HG02798 (cell line): ENCODE measurements around the gene ZFAND5.
A peak's percentile ranks its signal among the peaks of the same experiment; 100 is the strongest.

Experiments
- ATAC-seq: cut with Tn5 transposase; IDR thresholded peaks from one replicate; pipeline ENCODE4 v1.9.1; 2021; ENCODE audit warnings: mild to moderate bottlenecking; ENCODE audit not compliant: unreplicated experiment, poor library complexity

ZFAND5 gene

GRCh38 chr9:72332351-72332750 is 32.7 kb downstream of the ZFAND5 start:
- ATAC-seq: no peak

- peak; percentile 59 for ATAC-seq
Measured at GRCh38 chr9:72327631-72328030, 37.4 kb downstream of the ZFAND5 start.

- ATAC-seq: no peak
Measured at GRCh38 chr9:72326641-72327040, 38.4 kb downstream of the ZFAND5 start.

DNA sequence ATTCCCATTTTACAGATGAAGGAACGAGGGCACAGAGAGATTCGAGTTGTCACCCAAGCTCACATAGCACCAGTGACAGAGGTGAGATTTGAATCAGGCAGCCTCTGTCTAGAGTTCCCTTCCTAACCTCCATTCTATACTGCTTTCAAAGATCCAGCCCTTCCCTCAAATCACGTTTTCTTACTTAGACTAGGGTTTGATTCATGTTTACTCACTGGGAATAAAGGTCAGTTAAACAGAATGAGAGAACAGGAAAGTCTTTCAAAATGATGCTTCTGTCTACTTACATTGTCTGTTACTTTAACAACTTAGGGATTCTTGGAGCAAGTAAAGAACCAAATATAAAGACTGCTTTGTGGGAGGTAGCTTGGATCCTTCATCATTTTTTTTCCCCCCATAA is 40.0 kb downstream of the ZFAND5 start:
- no peak for ATAC-seq

DNA sequence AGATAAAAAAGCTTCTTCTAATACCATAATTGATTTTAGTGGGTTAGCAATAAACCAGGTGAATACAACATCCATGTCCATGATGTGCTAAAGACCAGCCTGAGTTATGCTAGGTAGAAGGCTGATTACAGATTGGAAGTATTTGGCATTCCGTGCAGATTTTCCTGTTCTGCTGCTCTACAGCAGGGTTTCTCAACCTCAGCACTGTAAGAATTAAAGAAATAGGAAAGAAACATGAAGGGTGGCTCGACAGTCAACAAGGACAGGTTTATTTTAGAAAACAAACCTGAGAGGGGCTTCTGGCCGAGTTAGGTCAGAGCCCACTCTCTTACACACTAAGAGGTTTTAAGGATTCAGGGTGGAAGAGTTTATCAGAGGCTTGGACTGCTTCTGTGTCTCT is 42.3 kb downstream of the ZFAND5 start:
- no peak for ATAC-seq

GRCh38 chr9:72322259-72322658 is 42.7 kb downstream of the ZFAND5 start:
- ATAC-seq: no peak

GRCh38 chr9:72315510-72316311 is 49.3 kb downstream of the ZFAND5 start:
- no peak for ATAC-seq

DNA sequence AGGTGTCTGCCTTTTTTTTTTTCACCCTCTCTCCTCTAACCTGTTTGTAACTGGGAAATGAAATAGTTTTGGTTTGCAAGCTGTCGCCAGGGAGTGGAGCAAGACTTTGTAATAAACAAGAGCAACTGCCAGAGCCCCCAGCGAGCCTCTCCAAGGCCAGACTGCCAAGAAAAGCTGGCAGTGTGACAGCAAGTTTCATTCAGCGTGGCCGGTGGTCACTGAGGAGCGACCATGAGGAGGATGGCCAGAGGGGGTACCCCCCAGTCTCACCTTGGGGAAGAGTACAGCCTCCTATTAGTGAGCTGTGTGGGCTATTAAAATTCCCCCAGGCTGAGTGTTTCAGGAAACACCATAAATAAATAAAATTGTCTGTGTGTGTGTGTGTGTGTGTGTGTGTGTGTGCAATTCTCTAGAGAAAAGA is 49.9 kb downstream of the ZFAND5 start:
- ATAC-seq: no peak

DNA sequence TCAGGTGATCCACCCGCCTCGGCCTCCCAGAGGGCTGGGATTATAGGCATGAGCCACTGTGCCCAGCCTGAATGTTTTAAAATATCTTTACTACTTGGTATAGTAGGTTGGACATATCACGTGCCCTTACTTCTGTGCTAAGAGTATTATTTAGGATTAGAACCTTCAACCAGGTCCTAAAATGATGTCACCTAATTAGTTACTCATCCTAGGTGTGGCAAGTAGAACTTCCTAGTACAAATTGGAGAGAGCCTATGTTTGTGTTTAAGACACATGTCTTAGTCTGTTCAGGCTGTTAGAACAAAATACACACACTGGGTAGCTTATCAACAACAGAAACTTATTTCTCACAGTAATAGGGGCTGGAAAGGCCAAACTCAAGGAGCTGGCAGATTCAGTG is 51.5 kb downstream of the ZFAND5 start:
- ATAC-seq: no peak

DNA sequence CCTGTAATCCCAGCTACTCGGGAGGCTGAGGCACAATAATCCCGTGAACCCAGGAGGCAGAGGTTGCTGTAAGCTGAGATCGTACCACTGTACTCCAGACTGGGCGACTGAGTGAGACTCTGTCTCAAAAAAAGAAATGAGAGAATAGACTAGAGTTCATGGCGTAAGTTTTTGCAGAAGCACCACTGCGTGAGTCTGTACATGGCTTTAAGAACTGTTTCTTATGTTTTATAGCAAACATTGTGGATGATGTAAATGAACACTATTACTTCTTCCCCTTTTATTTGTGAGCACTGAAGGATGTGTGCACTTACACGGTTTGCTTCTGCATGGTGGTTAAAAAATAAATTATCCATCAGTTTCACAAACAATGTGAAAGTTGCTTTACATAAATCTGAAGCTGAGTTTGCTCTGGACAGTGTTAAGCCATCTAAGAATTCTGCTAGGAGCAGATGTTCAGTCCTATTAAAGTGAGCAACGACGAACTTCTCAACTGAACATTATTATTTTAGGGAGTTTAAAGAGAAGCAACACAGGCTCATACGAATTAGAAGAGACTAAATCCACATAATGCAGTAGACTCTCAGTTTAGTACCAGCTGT is 52.5 kb downstream of the ZFAND5 start:
- ATAC-seq: no peak

GRCh38 chr9:72309364-72310133 is 55.5 kb downstream of the ZFAND5 start:
- no peak for ATAC-seq

GRCh38 chr9:72306761-72307160 is 58.2 kb downstream of the ZFAND5 start:
- ATAC-seq: no peak

GRCh38 chr9:72305707-72306106 is 59.3 kb downstream of the ZFAND5 start:
- no peak for ATAC-seq

DNA sequence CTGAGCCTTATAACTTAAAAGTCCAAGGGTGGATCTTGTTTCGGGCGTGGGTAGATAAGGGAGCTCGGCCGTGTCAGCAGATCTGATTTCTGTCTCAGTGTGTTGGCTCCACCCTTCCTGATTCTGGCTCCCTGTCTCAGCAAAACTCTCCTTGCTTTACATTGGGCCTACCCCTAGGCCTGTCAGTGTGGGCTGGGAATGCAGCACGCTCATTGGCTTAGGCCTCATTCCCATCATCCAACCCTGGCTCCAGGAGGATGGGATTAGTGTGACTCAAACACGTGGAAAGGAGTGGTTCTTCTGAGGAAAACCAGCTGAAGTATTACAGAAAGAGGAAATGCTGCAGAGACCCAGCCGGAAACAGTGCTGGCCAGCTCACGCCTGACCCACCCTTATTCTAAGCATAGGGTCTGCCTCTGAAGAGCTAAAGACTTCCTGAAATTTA is 59.9 kb downstream of the ZFAND5 start:
- ATAC-seq: peak; percentile 70

DNA sequence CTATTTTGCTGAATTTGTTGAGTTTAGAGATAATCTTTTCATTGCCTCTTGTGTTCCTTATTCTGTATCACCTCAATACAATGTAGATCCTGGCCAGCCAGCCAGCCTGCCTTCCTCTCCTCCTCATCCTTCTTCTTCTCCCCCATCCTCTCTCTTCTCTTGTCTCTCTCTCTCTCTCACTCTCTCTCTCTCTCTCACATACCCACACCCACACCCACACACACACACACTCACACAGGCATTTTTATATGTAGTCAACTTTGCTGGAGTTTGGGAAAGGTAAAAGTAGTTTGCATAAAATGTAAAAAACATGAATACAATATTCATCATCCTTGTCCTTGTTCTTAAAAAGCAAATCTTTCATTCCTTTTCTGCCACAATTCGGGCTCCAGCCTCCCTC is 60.5 kb downstream of the ZFAND5 start:
- no peak for ATAC-seq
